HCT116 (cell line): Measurements from ENCODE around the gene RPL27. TPM values are rescaled to one million over a fixed set of nuclear protein-coding genes. Genes with fewer than 3 reads are reported as not detected.

Experiments used
- ATAC-seq: fragments of 200-7000 bp; cut with Tn5 transposase; 2 replicates; pipeline ENCODE4 v1.9.1; 2020; ENCODE audit warnings: mild to moderate bottlenecking, moderate library complexity
- BruUV-seq: library from RNA; stranded (reverse); fragments of 400-500 nt; replicated peaks from 2 replicates; lab custom pipeline; 2021; lab: Mats Ljungman, UMichigan
- CTCF ChIA-PET: fragments of 300-600 bp; sonication (Branson Sonifier 250); formaldehyde crosslinking; loops from one replicate; lab custom pipeline; 2021; ENCODE audit warnings: antibody characterized with exemption; lab: Charles Lee
- POLR2A ChIA-PET: fragments of 300-600, 350-600 bp; sonication (Branson Sonifier 250); formaldehyde crosslinking; loops from one replicate; lab custom pipeline; 2021; ENCODE audit warnings: antibody characterized with exemption; lab: Charles Lee
- RAD21 ChIA-PET, 2 experiments: fragments of 300-600 bp; sonication (Branson Sonifier 250); formaldehyde crosslinking; loops; one replicate each; lab custom pipeline; 2023; ENCODE audit warnings: low total read pairs in 2 of 2; ENCODE audit not compliant: uncharacterized antibody in 2 of 2, unreplicated experiment in 2 of 2, low non-redundant PET in 1 of 2; lab: Charles Lee
- DNase-seq: peaks from one replicate; pipeline ENCODE4 v3.0.0-alpha.2; 2010; ENCODE audit warnings: low read depth, low spot score
- H2AFZ ChIP-seq: fragments of 200-600 bp; shearing (Covaris generic), sonication (generic); 2 replicates; pipeline ENCODE4 v1.6.1; 2017; ENCODE audit warnings: low read depth, mixed run types, mixed read lengths, antibody characterized with exemption, low read length; ENCODE audit not compliant: poor library complexity, severe bottlenecking
- H3K27ac ChIP-seq: 2 replicates; pipeline ENCODE4 v1.5.1; 2012; ENCODE audit warnings: low read depth, low read length
- H3K27me3 ChIP-seq: fragments of 200-600 bp; sonication (generic); 2 replicates; pipeline ENCODE4 v1.6.1; 2016; ENCODE audit warnings: mixed run types, low read length, mixed read lengths; ENCODE audit not compliant: insufficient read depth
- H3K36me3 ChIP-seq, 2 experiments: fragments of 200-500 bp in 1 of 2; fragments of 200-600 bp in 1 of 2; sonication (Bioruptor generic) in 1 of 2; sonication (generic) in 1 of 2; 2 replicates each; pipeline versions ENCODE4 v1.5.1 to v1.6.1; 2014 to 2016; ENCODE audit warnings: low read length in 2 of 2, inconsistent platforms in 1 of 2, mixed read lengths in 1 of 2, mixed run types in 1 of 2; ENCODE audit not compliant: insufficient read depth in 2 of 2, control insufficient read depth in 1 of 2
- H3K4me1 ChIP-seq, 2 experiments: fragments of 200-600 bp in 1 of 2; sonication (generic) in 1 of 2; 2 replicates each; pipeline versions ENCODE4 v1.5.1 to v1.6.1; 2012 to 2017; ENCODE audit warnings: low read length in 2 of 2, inconsistent platforms in 1 of 2, mild to moderate bottlenecking in 1 of 2, mixed read lengths in 1 of 2, mixed run types in 1 of 2, moderate library complexity in 1 of 2; ENCODE audit not compliant: insufficient read depth in 2 of 2, control insufficient read depth in 1 of 2
- H3K4me2 ChIP-seq: fragments of 200-600 bp; sonication (generic); 2 replicates; pipeline ENCODE4 v1.6.1; 2017; ENCODE audit warnings: mixed run types, low read length, mixed read lengths
- H3K4me3 ChIP-seq, 2 experiments: fragments of 200-600 bp in 1 of 2; sonication (generic) in 1 of 2; replicated peaks in 1 of 2; 2 replicates each; pipeline ENCODE4 v1.5.1; 2011 to 2016; ENCODE audit warnings: low read length in 2 of 2, control low read depth in 1 of 2, low read depth in 1 of 2, mild to moderate bottlenecking in 1 of 2, mixed read lengths in 1 of 2, mixed run types in 1 of 2
- H3K79me2 ChIP-seq: fragments of 200-600 bp; sonication (generic); 2 replicates; pipeline ENCODE4 v1.6.1; 2017; ENCODE audit warnings: mild to moderate bottlenecking, mixed run types, low read length, moderate library complexity, mixed read lengths; ENCODE audit not compliant: insufficient read depth
- H3K9ac ChIP-seq: fragments of 200-600 bp; sonication (generic); 2 replicates; pipeline ENCODE4 v1.6.1; 2016; ENCODE audit warnings: low read length, mixed read lengths
- H3K9me2 ChIP-seq: fragments of 200-600 bp; sonication (generic), shearing (Covaris generic); 2 replicates; pipeline ENCODE4 v1.6.1; 2017; ENCODE audit warnings: mixed run types, mild to moderate bottlenecking, moderate library complexity; ENCODE audit not compliant: insufficient read depth
- H3K9me3 ChIP-seq, 2 experiments: fragments of 200-500 bp in 1 of 2; fragments of 200-600 bp in 1 of 2; sonication (Bioruptor generic) in 1 of 2; sonication (generic) in 1 of 2; 2 replicates each; pipeline ENCODE4 v1.6.1; 2014 to 2017; ENCODE audit warnings: low read length in 2 of 2, mixed read lengths in 2 of 2, inconsistent platforms in 1 of 2, low read depth in 1 of 2, mild to moderate bottlenecking in 1 of 2, mixed run types in 1 of 2, moderate library complexity in 1 of 2; ENCODE audit not compliant: control insufficient read depth in 1 of 2, insufficient read depth in 1 of 2
- H4K20me1 ChIP-seq: fragments of 200-600 bp; sonication (generic), shearing (Covaris generic); 2 replicates; pipeline ENCODE4 v1.6.1; 2017; ENCODE audit warnings: mixed run types, mild to moderate bottlenecking, moderate library complexity; ENCODE audit not compliant: insufficient read depth
- CTCF ChIP-seq, 3 experiments: fragments of 200-600 bp in 1 of 3; sonication (generic) in 1 of 3; IDR thresholded peaks in 2 of 3; conservative IDR thresholded peaks in 1 of 3; 2 replicates each; pipeline ENCODE4 v1.5.1; 2012 to 2017; ENCODE audit warnings: low read depth in 2 of 3, low read length in 2 of 3, antibody characterized with exemption in 1 of 3, borderline replicate concordance in 1 of 3, control low read depth in 1 of 3, mild to moderate bottlenecking in 1 of 3, mixed read lengths in 1 of 3, mixed run types in 1 of 3, moderate library complexity in 1 of 3; ENCODE audit not compliant: insufficient read depth in 1 of 3
- ELF1 ChIP-seq: IDR thresholded peaks from 2 replicates; pipeline ENCODE4 v1.6.1; 2012; ENCODE audit warnings: low read depth, borderline replicate concordance
- EZH2 ChIP-seq: fragments of 200-600 bp; sonication (generic); IDR thresholded peaks from 2 replicates; pipeline ENCODE4 v1.6.1; 2017; ENCODE audit warnings: antibody characterized with exemption, mixed run types
- EZH2phosphoT487 ChIP-seq: fragments of 200-600 bp; IDR thresholded peaks from 2 replicates; pipeline ENCODE4 v1.6.1; 2018; ENCODE audit warnings: antibody characterized with exemption, borderline replicate concordance
- JUND ChIP-seq: IDR thresholded peaks from 2 replicates; pipeline ENCODE4 v1.6.1; 2012
- ZFX ChIP-seq: fragments of 450-650 bp; IDR thresholded peaks from 2 replicates; pipeline ENCODE4 v1.6.1; 2017
- intact Hi-C: fragments of 100-400 bp; cut with micrococcal nuclease; formaldehyde crosslinking; loops from 2 replicates; pipeline ENCODE4 v1.10.0; 2022
- total RNA-seq: library from RNA; stranded (reverse); gene quantifications from one replicate; pipeline ENCODE4 v1.2.1, GENCODE V29; 2021; ENCODE audit not compliant: unreplicated experiment
- TF ChIP-seq, protein P1 (sequence below): IDR thresholded peaks from 2 replicates; pipeline ENCODE4 v1.6.1; 2012

Gene RPL27
- total RNA-seq, 1 experiment from 2014 or later = 1,295 TPM

- TF ChIP-seq CTCF (IDR thresholded peaks at IDR 0.05 in 2 of 3, conservative IDR thresholded peaks at IDR 0.05 in 1 of 3; ENCODE audit: borderline replicate concordance in 1 of 3, insufficient read depth in 1 of 3, low read depth in 2 of 3, low read length in 2 of 3) = peak; percentile 77 to 96 (median 79)
- TF ChIP-seq, protein P1, sequence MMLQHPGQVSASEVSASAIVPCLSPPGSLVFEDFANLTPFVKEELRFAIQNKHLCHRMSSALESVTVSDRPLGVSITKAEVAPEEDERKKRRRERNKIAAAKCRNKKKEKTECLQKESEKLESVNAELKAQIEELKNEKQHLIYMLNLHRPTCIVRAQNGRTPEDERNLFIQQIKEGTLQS = no peak
- peak; percentile 61 for TF ChIP-seq JUND
- TF ChIP-seq ZFX = peak; percentile 95; the same call in 1 of the 2 replicates
- no peak for TF ChIP-seq EZH2
- TF ChIP-seq ELF1 = peak; percentile 97; the same call in 1 of the 2 replicates
- no peak for TF ChIP-seq EZH2phosphoT487
Measured at GRCh38 chr17:42997984-42998938, at the start of gene RPL27 (continued).

- no peak for TF ChIP-seq ZFX
- ChIA-PET CTCF (no interaction called here), POLR2A (no interaction called here), RAD21 (interaction anchor here in 1 of 2 experiments (0.7 kb wide), 1 partner anchor 100 kb away, joined by 4 read pairs; no protein-coding TSS in a partner anchor)
- Histone ChIP-seq H3K9me3 (no peaks in the 10 kb centered on the region), H3K9ac (no peak overlapping the region), H3K4me1 (no peaks in the 10 kb centered on the region), H3K27ac (no peak overlapping the region), H4K20me1 (no peaks in the 10 kb centered on the region), H3K9me2 (no peaks in the 10 kb centered on the region), H2AFZ (no peak overlapping the region), H3K36me3 (peaks cover 30 to 38% of the 10 kb centered on the region in 2 experiments; a peak in 3 of 4 replicates), H3K4me2 (no peak overlapping the region), H3K27me3 (no peaks in the 10 kb centered on the region), H3K4me3 (no peak overlapping the region), H3K79me2 (no peaks in the 10 kb centered on the region)
- DNase-seq (no peak), ATAC-seq (no peak)
- intact Hi-C loops = no loop called here
- no TSS peak for BruUV-seq
Measured at GRCh38 chr17:42950044-42950783, 48.0 kb upstream of the RPL27 start.
